GM19395 (cell line): ENCODE data around the gene KIF5C.

Source experiments
- ATAC-seq: cut with Tn5 transposase; IDR thresholded peaks from one replicate; pipeline ENCODE4 v1.9.1; 2021; ENCODE audit warnings: mild to moderate bottlenecking, moderate library complexity; ENCODE audit not compliant: unreplicated experiment

KIF5C gene

DNA sequence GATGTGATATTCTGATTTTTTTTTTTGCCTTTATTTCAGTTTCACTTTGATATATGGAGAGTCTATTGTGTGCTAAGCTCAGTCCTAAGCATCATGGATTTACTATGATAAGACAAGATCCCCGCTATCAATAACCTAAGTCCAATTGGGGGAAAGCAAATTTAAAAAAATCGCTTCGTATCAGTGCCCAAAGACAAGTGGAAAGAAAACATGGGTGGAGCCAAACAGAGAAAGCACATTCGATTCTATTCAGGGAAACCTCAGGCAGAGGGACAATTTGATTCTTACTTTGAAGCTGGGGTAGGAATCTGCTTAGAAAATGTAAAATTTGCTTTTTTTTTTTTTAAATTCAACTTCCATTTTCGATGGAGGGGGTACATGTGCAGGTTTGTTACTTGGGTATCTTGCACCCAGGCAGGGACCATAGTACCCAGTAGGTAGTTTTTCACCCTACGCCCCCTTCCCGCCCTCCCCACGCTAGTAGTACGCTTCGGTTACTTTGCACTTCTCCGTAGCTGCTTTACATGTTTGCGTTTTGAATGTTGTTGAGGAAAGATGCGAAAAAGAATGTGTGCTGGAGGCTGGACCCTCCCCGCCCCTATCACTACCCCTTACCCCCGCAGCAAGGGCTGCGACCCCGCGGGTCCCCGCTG lies 12.4 kb downstream of the KIF5C start:
- ATAC-seq: no peak

DNA sequence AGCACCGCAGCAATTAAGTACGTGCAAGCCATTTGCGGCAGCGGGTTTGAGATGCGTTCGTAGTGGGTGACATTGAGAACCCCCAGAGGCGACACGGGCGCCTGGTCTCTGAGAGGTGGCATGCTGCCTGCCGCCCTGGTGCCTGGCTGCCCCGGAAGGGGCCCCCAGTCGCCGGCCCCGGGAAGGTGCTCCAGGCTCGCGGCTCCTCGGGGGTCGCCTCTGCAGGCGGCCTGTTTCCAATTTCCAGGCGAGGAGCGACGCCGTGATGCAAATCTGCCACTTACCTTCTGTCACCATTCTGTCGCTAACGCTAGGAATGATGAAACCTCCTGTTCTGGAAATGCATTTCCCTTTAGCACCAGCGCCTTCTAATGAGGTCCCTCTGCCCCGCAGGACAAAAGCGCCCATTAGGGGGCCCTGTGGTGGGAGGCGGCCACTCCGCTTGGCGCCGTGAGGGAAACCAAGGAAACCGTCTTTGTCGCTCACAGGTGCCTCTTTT lies 13.0 kb downstream of the KIF5C start:
- no peak for ATAC-seq

DNA sequence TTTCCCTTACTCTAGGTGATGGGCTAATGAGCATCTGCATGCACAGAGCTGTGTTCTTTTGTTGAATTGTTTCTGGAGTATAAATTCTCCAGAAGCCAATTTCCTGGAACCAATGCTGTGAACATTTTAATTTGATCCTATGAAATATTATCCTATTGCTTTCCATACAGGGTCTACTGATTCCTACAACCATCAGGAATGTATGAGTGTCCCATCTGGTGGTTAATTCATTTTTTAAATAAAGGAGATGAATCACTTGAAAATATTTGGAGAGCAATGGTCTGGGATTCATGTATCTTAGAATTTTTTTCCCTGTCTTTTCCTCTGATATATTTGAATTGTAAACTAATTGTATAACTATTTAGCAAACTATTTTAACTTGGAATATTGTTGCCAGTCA lies 14.0 kb downstream of the KIF5C start:
- ATAC-seq: no peak

DNA sequence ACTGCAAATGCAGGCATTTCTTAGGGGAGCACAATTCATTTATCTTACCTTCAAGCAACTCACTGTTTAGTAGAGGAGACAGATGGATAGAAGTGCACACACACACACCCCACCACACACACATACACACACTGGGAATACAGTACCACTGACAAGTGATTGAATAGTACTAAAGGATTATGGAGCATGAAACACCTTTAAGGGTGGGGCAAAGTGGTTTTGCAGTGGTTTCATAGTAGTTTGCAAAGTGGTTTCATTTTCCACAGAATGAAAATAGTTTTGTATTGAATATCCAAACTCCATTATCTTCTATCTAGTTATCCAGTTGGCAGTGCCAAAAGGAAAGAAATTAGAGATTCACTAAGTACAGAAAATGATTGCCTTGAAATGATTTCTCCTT lies 18.9 kb downstream of the KIF5C start:
- ATAC-seq: no peak

DNA sequence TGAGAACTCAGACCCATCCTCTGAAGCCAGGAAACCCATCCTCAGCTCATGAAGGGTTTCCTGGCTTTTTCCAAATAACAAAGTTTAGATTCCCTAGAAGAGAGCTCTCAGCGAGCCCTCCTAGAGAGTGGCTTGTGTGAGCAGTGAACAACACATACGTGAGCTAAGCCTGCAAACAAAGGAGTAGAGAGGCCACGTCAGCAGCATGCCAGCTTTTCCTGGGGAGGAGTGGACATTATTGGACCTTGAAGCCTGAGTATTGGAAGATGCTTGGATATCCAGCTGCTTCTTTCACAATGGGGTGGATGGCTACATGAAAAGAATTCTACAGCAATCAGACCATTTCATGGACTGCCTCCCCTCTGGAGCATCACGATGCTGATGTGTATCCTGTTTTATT lies 21.1 kb downstream of the KIF5C start:
- no peak for ATAC-seq

DNA sequence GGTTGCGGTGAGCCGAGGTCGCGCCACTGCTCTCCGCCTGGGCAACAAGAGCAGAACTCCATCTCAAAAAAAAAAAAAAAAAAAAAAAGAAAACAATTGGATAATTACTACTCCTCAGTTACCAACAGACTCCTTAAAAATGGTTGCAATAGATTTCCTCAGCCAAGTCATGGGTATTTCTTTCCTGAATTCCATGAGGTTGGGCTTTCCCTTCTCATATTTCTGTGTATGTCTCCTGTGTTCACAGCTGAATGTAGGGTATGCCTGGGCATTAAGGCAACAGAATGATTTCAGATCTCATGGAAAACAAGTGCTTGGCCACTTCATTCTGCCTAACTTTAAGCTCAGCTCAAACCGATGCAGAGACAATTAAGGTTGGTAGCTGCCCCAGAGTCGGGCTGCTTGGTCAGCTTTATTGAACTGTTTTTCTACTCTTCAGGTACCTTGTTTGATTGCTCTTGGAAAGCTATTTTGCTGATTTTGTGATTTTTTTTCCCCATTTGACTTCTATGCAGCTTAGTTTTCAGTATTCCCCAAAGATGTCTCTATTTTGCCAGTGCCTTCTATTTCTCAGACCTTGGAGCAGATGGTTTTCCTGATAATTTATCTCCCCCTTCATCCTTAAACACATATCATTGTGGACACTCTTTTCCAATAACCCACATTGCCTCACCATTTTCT lies 24.8 kb downstream of the KIF5C start:
- no peak for ATAC-seq

DNA sequence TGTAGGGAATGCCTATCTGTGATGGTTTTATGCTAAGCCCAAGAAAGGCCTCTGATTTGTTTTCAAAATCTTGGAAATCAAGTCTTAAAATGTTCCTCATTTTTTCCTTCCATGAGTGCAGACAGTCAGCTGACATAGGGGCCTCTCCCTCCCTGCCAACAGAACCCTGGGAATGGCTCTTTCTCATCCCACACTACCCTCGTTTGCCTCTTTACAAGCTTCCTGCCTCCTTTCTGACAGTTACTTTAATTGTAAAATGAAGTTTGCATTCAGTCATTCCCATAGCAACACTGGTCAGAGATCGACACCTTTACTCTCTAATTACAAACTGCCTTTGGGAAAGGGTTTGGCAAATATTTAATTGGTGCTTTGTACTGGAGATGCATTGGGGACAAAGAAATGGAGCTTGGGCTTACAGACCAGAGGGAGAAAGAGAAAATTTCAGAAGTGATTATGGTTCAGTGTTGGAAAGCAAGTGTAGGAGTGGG lies 25.4 kb downstream of the KIF5C start:
- ATAC-seq: no peak

DNA sequence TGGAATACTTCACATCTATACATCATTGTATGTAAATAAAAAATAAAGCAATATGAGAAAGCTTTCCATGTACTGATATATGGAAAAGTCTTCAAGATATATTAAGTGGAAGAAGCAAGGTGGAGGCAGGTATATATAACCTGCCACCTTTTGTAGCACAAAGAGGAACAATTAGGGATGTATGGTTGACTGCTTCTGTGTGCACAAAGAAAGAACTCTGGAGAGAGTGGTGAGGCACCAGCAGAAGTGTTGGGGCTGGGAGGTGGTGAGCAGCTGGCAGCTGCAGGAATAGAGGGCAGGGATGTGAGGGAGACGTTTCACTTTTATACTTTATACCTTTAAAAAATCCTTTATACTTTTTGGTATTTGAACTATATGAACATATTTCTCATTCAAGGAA lies 26.1 kb downstream of the KIF5C start:
- no peak for ATAC-seq

DNA sequence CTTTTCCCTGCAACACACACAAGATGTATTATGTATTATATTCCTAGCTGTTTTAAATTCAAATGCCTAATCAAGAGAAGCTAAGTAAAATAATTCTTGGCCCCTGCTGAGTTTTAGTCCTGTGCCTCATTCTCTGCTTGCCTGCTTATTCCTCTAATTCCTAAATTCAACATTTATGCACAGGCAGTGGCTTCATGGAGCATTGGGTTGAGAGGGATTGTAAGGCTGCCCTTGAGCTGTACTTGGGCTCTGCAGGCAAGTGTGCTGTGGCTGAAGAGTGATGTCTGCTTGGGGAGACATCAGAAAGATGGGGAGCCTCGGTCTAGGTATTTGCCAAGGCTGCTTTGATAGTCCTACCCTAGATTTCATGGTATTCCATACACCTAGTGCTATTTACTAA lies 27.8 kb downstream of the KIF5C start:
- no peak for ATAC-seq

DNA sequence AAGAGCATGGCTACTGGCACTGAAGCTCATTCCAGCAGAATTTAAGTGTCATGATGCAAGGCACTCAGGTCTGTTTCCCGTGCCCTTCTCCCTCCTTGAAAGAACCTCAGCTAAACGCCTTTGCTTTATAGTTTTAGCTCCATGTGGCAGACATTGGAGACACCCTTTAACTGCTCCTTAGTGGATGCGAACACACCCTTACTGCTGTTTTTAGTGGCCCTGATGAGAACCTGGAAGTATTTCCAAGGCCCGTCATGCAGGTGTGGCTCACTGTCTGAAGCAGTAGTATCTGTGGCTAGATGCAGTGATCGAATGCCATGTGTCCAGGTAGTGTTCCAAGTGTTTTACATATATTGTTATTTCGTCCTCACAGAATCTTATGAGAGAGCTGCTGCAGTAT lies 28.3 kb downstream of the KIF5C start:
- no peak for ATAC-seq

DNA sequence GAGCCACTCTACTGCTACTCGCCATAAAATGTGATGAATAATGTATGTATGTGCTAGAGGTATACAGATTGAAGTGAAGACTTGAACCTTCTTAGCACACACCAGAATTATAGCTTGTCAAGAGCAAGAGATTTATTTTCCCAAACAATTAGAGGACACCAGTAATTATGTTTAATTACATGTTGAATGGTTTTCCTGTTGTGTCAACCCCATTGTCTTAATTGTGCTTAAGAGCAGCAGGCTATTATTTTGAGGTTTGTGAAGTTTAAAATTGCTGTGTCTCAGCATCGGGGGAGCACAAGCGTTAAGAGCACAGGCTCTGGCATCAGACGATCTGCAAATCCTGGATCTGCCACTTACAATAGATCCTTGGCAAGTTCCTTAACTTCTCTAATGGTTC lies 29.0 kb downstream of the KIF5C start:
- ATAC-seq: no peak

DNA sequence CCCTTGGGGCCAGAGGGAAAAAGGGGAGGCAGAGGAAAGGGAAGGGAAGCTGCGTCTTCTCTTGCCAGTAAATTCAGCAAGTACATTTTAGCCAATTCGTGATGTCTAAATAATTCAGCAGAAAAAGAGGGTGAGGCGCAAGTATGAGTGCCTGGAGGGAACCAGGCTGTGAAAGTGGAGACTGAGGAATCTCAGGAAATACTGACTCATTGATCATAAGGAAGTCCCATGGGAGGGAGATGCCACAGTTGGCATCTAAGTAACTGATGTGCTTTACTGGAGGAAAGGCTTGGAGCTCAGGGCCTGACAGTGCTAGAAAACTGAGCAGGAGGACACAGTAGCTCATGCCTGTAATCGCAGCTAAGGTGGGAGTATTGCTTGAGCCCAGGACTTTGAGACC lies 31.1 kb downstream of the KIF5C start:
- no peak for ATAC-seq

DNA sequence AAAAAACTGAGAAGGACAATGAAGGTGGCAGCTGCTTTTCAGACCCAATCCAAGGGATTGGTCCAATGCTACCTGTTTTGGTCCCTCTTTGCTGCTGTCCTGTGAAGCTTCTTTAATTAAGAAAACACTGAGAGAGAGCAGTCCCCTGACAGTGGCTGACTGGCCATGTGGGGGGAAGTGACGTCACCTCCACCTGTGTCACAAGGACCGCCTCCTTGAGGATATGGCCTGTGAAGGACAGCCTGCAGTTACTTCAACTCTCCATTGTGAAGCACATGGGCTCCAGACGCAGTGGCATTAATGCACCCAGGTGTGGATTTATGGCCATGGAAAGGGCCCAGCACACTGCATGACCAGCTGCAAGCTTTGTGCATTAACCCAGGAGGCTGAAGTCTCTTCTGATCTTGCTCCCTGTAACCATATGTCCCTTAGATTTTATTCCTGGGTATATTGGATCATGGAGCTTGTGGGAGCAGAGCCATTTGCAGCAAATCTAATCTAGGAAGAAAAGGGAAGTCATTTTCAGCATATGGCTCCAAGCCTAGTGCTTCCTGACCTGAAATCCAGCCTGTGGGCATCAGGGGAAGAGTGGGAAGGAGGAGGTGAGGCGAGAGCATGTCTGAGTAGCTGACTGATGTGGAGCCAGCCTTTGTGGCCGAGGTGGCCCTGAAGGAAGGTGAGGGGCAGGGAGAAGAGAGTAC lies 32.2 kb downstream of the KIF5C start:
- ATAC-seq: no peak

DNA sequence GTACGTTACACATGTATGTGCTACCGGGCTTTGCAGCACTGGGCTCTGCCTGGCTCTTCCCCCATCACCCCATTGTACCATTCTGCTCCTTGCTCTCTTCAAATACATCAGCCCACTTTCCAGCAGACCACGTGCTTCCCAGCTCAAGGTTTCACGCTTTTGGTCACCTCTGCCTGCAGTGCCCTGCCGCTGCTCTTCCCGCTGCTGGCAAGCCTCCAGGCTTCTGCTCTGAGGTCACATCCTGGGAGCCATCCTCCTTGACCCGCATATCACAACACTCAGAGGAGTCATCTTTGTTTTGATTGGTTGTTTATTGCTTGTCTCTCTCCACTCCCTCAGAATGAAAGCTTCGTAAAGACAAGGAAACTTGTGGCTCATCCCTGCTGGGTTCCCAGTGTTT lies 34.1 kb downstream of the KIF5C start:
- ATAC-seq: no peak

DNA sequence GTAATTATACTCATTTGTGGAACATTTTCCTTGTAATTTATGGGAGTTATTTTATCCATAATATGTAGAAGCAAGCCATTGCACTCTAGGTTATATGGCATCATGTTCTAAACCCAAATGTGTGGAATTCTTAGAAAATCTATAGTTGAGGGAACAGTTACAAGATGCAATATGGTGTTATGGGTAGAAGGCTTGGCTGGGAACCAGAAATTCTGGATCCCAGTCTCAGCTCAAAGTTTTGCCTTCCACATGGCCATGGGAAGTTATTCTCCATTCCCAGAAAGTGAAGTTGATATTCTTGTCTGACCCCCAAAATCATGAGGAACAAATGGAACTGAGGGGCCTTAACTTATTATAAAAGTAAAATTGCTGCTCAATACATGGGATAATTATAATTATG lies 38.0 kb downstream of the KIF5C start:
- ATAC-seq: no peak

DNA sequence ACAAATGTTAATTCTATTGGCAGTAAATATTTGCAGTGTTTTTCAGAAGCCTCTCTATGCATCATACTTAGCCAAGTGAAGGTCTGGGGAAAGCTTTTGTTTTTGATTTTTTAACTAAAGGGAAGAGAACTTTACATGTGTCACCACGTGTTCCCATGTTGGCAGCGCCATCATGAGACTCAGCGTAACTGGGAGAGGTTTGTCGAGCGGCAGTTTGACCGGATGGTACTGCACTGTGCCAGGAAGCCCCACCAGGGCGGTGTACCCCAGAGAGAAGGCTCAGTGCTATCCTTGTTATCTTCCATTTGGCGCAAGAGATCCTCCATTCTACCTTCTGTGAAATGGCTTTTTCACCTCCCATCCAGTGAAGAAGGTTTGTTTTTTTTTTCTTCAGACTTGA lies 38.5 kb downstream of the KIF5C start:
- ATAC-seq: no peak

DNA sequence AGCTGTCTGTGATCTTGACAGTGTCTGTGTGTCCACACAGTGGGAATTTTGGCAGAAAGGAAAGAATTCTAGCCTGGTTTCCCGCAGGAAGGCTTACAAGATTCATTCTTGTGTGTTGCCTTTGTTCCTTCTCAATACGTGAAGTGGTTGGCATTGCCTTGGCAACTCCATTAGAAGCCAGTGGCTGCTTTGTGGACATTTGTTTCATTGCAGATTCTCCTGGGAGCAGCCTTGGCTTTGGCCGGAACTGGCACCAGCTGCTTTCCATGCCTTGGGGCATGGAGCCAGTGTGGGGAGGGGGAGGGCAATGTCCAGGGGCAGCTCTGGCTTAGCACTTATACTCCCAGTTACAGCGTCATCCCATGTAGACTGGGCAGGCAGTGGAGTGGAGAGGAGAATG lies 39.4 kb downstream of the KIF5C start:
- no peak for ATAC-seq

DNA sequence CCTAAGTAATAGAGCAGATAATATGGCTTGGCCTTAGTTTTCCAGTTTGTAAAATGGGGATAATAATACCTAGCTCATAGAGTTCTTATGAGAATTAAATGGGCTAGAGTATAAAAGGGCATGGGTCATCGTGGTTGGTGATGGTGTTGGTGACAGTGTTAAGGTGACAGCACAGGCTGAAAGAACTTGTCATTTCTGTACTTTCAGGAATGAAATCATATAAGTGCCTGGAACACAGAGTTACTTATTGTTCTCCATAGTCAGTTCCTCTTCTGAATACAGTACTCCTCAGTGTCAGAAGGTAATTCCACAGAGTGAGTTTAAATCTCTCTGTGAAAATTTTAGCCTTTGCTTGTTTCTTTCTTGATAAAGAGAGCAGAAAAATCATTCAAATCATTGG lies 42.4 kb downstream of the KIF5C start:
- peak; percentile 75 for ATAC-seq

DNA sequence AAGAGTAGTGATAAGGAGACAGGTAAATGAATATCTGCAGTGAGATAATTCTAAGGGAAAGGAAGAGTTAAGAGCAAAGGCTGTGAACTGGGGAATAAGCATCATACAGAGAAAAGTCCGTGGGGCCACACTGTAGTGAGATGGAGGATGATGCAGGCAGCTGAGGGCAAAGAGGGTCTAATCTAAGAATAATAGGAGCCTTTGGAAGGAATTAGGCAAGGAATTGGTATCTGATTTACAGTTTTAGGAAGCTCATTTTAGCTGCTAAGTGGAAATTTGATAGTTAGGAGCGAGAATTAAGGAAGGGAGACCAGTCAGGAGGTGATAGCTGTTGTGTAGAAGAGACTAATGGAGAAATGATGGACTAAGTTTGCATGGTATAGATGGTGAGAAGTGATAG lies 43.5 kb downstream of the KIF5C start:
- ATAC-seq: no peak

DNA sequence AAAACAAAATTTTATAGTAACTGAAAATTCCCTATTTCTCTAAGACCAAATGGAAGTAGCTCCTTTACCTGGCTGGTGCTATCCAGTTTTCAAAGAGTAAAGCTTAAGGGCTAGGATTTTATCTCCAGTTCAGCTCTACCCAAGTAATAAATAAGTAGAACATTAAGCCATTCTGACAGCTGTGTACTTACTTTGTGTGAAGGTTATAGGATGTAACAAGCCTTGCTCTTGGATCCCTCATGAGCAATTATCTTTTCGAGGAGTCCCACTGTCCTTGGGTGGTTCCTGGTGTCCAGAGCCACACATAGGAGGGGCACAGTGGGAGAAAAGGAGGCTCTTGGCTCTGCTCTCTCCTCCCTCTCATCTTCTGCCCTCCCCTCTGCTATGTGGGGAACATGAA lies 45.5 kb downstream of the KIF5C start:
- no peak for ATAC-seq

DNA sequence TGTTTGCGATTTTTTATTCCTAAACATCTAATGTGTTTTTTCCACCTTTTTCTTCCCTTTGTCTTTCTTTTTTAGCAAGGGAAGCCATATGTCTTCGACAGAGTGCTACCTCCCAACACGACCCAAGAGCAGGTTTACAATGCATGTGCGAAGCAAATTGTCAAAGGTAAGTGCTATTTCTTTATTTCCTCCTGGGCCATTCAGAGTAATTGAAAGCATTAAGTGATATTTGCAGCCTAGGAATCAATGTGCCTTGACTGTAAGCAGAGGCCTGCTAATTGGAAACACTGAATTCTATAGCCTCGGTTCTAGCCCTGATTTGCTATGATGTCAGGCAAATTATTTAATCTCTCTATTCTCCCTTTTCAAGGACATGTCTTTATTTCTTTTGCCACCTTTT lies 47.0 kb downstream of the KIF5C start:
- no peak for ATAC-seq
